Fibroblast of the aortic adventitia (primary cell): ENCODE results near the gene IFNA1. TPM values are rescaled to one million over a fixed set of nuclear protein-coding genes. Genes with fewer than 3 reads are reported as not detected.
A peak's percentile ranks its signal among the peaks of the same experiment; 100 is the strongest.

Source experiments
- DNase-seq: peaks from one replicate; pipeline ENCODE4 v3.0.0-alpha.2; 2010; ENCODE audit warnings: low read depth
- H3K4me3 ChIP-seq: 2 replicates; pipeline ENCODE4 v1.5.1; 2011; ENCODE audit warnings: low read depth, mild to moderate bottlenecking, control low read depth, low read length, moderate library complexity
- total RNA-seq: library from RNA; depleted of rRNA; stranded (reverse); fragments of >200 nt; gene quantifications from 2 replicates; pipeline ENCODE4 v1.2.3, GENCODE V29; 2012; ENCODE audit warnings: low replicate concordance
- TF ChIP-seq, protein P1 (sequence below): IDR thresholded peaks from 2 replicates; pipeline ENCODE4 v1.5.1; 2011; ENCODE audit warnings: mild to moderate bottlenecking, low read length, control low read depth, inconsistent platforms; ENCODE audit not compliant: insufficient read depth

Gene IFNA1
- total RNA-seq: not detected in 2 replicates

DNA sequence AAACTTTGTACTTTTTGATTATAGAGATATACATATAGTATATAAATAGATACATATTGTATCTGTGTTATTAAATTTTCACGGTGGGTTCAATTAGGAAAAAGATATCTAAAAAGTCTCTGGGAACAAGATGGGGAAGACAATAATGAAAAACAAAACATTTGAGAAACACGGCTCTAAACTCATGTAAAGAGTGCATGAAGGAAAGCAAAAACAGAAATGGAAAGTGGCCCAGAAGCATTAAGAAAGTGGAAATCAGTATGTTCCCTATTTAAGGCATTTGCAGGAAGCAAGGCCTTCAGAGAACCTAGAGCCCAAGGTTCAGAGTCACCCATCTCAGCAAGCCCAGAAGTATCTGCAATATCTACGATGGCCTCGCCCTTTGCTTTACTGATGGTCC is at the start of gene IFNA1:
Gene IFNA1, plus strand, starts transcription at position 301 of the 400 bp plus-strand sequence. Its CDS starts 69 bp downstream, at position 370.
- TF ChIP-seq, protein P1, sequence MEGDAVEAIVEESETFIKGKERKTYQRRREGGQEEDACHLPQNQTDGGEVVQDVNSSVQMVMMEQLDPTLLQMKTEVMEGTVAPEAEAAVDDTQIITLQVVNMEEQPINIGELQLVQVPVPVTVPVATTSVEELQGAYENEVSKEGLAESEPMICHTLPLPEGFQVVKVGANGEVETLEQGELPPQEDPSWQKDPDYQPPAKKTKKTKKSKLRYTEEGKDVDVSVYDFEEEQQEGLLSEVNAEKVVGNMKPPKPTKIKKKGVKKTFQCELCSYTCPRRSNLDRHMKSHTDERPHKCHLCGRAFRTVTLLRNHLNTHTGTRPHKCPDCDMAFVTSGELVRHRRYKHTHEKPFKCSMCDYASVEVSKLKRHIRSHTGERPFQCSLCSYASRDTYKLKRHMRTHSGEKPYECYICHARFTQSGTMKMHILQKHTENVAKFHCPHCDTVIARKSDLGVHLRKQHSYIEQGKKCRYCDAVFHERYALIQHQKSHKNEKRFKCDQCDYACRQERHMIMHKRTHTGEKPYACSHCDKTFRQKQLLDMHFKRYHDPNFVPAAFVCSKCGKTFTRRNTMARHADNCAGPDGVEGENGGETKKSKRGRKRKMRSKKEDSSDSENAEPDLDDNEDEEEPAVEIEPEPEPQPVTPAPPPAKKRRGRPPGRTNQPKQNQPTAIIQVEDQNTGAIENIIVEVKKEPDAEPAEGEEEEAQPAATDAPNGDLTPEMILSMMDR: no peak
- no peak within 1 kb of the TSS for H3K4me3 ChIP-seq
- no peak for DNase-seq

DNA sequence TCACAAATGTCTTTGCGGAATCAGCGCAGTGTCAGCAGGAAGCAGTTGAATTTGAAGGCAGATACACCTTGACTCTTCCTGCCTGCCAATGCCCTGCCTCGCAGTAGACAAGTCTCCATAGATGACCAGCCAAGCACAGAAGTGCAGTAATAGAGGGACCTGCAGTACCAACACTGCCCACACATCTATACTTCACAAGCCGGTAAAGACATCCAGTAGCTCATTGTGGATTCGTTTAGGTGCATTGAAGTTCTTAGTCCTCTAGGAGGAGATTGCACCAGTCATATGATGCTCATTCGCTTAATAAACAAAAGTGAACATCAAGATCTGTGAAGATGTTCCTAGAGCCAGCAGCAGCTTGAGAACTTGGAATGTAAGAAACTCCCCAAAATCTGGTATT is 48.0 kb upstream of the IFNA1 start:
- no peak overlapping the region for H3K4me3 ChIP-seq
- DNase-seq: no peak
- TF ChIP-seq, protein P1: peak; percentile 40

DNA sequence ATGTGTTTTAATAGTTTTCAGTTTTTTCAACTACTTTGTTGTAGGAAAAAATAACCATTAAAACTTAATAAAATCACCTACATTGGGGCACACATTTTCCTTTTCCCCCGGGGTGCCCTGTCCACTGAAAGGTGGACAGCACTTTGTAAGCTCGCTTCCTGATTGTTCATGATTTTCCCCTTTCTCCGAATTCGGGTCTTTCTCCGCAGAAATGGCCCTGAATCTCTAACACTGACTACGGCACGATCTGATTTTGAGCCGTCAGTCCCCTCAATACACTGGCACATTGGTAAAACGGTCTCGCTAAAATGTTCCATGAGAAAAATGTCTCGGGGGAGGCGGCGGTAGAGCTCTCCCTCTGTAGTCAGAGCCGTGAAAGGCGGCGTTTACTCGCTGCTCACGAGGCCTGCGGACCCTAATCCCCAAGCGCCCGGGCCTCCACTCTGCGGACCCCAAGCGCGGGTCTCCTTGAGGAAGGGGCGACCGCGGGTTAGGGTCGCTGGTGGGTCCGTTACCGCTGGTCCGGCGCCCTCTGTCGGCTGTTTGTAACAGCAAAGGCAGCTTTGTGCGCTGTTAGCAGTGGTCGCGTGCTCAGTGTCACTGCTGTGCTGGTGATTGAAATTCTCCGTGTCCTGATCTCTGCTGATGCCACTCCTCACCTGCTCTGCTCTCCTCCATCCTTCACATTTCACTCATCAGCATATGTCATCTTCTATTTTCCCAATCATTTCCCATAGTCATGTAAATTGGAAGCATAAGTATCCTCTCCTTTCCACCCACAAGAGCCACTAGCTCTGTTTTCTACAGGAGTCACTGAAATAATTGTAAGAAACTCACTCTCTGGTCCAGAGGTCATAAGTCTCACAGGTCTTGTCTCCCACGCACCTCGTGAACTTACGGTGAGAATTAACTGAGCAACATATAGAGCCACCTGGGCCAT is 44.2 kb upstream of the IFNA1 start:
- DNase-seq: peak; percentile 23
- peak overlapping the region; percentile 62 for H3K4me3 ChIP-seq
- TF ChIP-seq, protein P1: peak; percentile 81

DNA sequence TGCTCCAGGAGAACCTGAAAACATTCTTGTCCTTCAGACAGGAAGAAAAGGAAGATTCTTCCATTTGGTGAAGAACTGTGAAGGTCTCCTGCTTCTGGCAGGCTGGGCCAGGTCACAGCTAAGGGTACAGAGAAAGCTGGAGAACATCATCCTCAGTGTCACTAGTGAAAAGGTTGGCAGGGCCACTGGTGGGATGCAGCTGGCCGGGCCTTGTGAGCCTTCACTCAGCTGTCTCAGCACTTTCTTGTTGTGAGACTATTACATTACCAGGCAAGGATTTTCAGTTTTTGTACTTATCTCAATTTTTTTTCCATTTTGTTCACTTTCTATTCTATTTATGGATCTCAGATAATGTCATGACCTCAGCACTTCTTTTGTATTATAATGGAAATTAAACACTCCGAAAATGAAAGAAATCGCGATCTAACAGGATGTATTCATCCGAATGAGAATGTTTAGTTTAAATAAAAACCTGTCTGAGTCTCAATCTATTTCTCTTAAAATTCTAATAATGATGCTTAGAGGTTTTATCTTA is 41.2 kb upstream of the IFNA1 start:
- TF ChIP-seq, protein P1: no peak
- no peak for DNase-seq
- no peak overlapping the region for H3K4me3 ChIP-seq

DNA sequence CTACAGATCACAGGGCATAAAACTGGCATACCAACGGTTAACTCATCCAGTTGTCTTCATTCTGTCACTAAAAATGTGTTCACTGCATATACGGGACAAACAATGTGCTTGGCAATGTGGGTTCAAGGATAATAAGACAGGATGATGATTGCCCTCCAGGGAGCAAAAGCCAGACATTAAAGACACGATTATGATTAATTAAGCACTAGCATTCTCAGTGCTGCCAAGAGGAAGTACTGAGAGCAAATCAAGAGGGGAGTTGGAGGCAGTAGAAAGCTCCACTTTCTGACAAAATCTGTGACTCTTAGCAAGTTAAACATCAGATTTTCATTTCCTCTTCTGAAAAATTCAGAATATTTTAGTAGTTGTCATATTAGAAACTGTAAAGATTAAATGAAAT is 40.3 kb upstream of the IFNA1 start:
- TF ChIP-seq, protein P1: no peak
- no peak overlapping the region for H3K4me3 ChIP-seq
- DNase-seq: no peak

DNA sequence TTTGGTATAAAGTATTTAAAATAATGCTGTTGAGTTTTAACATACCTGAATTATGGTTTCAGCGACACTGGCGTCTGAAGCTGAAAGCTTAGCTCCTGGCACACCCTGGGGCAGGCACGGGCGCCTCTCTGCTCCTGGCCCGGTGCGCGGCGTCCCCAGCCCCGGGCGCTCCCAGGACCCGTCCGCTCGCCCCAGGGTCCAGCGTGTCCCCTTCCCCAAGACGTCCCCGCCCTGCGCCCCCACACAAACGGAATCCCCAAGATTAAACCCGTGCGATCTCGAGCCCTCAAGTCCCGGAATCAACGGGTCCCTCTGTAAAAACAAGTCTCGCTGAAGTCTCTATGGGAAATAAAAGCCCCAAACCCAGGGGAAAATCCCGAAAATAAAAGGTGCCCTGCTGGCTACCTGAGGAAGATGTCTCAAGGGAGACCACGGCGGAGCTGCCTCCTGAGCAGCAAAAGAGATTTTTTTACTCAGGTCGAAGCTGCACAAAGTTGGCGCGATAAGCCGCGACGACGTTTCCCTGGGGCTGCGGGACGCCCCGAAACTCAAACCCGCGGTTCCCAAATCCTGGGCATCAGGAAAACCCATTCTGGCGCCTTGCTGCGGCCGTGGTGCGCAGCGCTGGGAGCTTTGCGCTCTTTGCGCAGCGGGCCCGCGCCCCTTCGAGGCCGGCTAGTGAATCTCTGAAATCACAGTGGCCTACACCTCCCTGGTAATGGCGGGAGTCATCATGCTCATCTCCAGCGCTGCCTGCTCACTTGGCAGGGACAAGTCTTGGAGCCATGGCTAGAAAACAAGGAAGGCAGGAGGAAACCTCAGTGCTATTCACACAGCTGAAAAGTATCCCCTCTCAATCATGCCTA is 37.6 kb upstream of the IFNA1 start:
- H3K4me3 ChIP-seq: peak overlapping the region; percentile 38
- TF ChIP-seq, protein P1: no peak
- DNase-seq: no peak
